HG03378 (cell line): Measurements from ENCODE around the gene CAPZB.

Experiments
- ATAC-seq: cut with Tn5 transposase; IDR thresholded peaks from one replicate; pipeline ENCODE4 v1.9.1; 2021; ENCODE audit warnings: mild to moderate bottlenecking, moderate library complexity; ENCODE audit not compliant: unreplicated experiment

The CAPZB gene

DNA sequence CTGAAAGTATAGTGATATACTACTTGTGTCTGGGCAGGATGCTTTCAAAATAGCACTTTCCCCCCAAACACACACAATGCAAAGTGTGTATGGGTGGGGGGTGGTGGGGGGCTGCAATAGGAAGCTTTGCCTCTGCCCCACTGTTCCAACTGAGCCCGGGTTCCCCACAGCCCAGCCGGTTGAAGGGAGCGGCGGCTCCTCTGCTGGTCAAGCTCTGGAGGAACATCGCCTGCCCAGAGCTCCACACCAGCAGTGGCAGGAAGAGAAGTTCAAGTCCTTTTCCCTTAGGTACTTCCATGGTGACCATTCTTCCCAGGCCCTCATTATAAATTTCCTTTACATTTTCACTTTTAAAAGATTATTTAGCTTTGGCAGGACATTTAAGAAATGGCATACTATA is 74.9 kb downstream of the CAPZB start:
- ATAC-seq = no peak

DNA sequence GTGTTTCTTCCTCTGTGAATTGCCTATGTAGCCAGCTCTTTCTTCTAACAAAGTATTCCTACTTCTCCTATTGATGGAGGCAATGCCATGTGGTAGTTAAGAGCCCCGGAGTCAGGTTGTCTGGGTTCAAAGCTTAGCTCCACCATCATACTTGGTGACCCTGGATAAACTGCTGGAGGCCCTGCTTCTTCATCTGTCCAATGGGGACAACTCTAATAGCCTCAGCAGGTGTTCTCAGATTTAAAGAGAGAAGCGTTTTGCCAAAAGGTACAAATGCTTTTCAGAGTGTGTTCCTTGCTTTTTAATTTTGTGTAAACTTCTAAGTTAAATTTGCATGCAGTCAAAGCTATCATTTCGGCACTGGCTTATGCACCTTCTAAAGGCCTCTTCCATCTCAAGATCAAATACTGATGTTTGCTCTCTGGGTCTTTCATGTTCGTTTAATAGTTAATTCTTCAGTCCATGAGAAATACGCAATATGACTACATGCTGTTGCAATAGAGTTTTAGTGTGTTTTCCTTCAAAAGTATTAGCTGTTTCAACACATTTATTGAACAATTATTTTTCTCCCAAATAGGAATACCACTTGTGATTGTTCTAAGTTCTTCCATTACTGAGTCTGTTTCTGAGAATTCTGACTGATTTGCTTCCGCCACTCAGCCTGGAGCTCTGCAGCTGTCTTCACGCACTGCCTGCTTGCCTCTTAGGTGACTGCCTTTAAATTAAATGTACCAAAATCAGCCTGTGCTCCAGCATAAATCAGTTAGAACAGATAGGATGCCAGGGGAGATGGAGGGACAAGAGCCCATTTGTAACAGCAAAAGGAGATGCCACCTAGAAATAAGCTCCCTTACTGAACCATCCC is 75.6 kb downstream of the CAPZB start:
- ATAC-seq = no peak

DNA sequence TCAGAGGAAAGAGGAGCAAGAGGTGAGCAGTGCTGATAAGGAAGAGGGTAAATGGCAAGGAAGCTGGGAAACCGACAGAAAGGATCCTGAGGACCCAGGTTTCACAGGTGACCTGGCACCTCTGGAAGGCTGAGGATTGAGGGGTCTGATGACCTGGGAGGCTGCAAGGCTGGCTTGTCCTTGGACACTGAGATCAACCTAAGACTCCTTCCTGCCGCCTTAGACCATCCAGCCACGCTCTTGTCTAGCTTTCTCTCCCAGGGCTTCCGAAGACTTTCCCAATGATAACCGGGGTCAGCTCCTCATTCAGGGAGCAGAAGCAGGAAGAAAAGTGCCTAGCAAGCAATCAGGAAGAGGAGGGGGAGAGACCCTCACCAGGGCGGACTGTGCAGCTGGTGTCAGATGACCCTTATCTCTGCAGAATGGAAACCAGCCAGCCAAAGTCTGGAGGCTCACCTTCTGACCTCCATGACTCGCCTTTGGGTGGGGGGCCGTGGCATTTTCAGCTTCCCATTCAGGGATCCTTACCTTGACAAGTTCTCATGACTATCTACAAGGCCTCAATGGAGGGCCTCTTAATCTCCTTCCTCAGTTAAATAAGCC is 77.7 kb downstream of the CAPZB start:
- ATAC-seq = no peak

DNA sequence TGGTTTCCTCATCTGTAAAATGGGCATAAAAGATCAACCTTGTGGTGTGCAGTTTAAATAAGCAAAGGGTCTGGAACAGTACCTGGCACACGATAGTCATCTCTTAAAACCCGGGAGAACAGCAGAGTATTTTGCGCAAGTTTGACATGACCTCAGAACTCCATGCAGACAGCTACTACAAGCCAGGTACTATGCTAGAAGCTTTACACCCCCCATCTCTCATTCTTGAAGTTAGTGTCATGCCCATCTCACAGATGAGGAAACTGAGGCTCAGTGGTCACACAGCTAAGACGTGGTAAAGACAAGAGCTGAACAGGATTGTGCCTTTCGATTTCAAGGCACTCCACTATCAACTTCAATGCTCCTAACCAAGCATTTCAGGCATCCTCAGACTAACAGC is 78.7 kb downstream of the CAPZB start:
- ATAC-seq = no peak

DNA sequence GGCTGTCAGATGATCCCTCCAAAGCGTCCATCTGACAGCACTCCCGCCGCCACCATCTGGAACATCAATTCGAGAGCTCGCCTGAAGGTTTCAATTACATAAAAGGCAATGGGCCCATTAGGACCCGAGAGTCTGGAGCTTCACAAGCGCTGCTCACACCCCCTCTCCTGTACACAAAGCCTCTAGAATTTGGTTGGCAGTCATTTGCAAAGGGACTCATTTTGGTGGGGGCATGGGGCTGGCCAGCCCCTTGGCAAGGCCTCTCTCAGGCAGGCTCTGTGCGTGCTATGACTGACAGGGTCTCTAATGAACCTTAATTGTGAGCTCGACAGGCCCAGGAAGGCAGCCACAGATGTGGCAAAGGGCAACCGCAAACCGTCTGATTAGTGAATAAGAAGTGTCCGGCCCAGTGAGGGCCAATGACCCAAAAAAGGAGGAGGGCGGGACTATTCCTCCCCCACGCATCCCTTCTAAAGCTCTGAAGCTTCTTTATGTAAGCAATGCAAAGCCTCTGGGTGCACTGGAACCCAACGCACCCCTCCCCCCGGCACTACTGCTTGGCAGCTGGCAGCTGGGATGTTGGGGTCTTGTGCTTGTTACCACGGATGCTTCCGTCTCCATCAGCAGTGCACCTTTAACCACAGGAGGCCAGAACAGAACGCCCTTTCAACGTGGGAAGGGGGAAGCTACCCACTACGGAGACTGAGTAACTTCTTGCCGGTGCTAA is 79.4 kb downstream of the CAPZB start:
- ATAC-seq = no peak

DNA sequence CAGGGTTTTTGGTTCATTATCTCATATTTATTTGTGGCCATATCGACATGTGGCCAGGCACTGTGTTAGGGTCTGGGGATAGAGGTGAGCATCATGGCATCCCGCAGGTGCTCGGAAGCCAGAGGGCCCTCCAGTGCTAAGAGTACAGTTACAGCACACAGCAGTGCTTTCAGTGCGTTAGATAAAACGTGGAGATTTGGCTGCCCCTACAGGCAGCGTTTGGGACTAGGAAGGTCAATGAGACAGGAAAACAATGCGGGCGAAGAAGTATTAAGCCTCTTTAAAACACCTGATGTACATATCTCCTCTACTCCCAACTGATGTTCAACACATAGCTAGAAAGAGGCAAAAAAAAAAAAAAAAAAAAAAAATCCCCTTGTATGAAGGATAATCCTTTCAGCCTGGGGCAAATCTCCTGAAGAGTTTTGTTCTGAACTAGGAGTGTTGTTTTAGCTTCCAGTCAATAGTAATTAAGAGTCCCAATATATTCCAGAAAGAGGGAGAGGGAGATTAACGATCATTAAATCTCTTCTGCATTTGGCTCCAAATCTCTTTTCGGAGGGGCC is 80.1 kb downstream of the CAPZB start:
- no peak for ATAC-seq

DNA sequence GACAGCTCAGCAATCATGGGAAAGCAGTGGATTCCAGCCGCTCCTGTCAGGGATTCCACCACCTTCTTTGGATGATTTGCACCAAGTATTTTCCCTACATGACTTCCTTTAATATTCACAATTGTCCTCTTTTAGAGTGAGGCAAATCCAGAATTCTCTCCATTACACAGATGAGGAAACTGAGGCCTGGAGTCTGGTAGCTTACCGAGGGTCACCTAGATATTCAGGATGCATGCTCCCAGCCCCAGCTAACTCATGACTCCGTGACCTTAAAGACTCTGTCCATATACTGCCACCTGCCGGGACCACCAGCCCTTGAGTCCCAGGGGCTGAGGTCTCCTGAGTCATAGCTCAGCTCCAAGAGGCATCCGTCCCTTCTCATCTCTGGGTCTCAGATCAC is 80.6 kb downstream of the CAPZB start:
- ATAC-seq = no peak

DNA sequence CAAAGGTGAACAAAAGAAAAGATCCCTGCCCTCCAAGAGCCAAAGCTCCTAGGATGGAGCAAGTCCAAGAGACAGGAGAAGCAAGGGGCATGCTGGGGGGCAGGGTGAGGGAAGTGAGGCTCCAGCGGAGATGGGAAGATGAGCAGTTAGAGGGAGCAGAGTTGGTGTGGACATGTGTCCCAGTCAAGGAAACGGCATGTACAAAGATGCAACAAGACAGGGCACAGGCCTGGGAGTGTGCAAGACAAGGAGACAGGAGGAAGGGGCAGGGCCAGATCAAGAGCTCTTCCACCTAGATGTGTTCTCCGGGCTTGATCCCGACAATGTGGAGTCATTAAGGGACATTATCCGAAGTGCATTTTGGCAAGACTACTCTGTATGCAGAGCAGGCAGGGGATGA is 82.1 kb downstream of the CAPZB start:
- no peak for ATAC-seq

DNA sequence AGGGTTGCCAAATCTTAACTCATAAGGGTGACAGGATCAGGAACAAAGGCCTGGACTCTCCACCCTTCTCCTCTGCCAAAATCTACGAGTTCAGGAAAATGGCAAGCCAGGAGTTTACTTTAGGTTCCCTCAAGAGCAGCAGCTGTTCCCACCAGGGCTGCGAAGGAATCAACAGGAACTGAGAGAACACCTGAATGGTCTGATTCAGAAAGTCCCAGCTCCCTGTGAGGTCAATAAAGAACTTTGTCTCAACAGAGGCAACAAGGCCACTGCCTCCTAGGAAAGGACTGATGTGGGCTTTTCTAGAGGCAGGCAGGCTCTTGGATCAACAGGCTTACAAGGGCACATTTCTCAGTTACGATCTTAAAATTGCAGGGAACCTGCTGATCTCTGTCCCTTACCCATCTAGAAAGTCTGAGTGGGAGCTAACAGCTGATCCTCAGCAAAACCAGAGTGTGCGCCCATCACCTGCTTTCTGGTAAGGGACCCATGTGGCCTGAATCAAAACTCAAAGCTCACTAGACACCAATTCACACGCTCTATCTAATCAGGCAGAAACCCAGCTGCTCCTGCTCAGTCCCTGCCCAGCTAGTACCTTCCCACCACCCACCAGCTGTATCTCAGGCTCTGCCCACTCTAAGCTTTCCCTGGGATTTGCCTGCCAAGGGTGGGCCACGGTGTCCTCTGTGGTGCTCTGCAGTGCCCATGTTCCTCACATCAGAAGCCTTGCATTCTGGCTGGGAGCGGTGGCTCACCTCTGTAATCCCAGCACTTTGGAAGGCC is 83.1 kb downstream of the CAPZB start:
- no peak for ATAC-seq

DNA sequence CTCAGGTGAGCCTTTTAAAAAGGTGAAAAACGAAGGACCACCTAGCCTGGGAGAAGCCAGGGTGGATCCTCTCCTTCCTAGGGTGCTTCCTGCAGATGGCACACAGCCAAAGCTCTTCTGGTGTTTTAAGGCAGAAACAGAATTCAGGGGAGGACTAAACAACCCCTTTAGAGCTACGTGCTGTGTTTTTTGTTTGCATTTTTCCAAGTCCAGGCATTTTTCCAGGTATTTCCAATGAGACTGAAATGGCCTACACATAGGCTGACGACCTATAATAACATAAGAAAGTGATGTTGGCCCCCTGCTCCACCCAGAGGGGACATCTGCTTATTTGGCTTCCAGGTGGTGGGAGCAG is 83.8 kb downstream of the CAPZB start:
- ATAC-seq = no peak

DNA sequence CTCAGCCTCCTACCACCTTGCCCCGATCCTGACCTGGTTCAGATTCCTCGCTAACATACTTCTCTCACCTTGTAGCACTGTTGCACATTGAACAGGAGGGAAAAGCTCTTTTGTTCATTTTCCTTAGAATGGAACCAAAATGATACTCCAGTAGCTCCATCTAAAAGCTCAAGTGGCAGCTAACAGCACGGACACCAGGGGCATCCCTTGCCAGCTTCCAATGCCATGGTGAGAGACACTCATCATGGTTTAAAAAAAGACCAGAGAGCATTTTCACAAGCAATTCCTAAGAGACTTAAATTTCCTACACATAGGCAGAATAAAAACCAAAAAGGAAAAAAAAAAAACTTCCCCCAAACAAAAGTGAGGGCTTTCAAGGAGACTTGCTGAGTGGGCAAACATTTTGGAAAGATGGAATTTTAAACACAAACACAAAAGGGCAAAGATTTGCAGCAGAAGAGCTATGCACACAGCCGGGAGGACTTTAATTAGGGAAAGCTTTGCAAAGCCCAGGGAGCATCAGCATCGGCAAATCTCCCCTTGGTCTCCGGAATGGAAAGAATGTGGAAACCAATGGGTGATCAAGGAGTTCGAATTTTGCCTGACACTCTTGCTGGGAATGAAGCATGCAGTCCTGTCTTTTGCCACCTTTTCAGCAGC is 84.3 kb downstream of the CAPZB start:
- no peak for ATAC-seq

DNA sequence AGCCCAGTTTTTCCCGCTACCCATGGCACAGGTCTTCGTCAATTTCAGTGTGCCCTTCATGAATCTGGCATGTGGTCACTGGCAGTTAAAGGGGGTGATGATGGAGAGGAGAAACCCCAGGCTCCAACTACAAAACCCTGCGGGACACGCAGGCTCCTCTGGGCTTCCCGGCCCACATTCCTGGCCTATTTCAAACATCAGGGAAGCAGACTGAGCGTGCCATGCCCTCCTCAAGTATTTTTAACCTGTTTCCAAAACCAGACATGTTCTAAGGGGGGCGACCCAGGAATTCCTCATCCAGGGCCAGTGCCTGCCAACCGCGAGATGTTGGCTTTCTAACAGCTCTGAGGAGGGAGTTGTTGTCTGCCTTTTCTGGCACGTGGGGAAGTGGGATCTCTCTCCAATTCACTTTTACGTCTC is 85.1 kb downstream of the CAPZB start:
- ATAC-seq = no peak

DNA sequence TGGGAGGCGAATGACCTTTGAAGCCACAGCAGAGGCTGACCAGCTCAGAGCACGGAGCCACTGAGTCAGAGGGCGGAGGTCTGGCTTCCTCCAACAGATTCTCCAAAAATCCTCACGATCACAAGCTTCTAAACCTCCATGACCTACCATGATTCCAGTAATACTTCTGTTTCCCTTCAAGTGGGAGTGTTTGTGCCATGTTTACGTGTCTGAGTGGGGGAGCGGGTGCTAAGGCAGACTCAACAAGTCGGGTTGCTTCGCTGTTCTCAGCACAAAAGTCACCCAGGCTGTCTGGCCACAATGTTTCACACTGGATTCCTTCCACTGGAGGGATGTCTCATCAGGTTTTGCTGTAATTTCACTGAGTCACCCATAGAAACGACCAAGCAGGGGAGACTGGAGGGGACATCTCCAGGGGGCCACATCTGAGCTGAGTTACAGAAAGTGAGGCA is 87.0 kb downstream of the CAPZB start:
- no peak for ATAC-seq

DNA sequence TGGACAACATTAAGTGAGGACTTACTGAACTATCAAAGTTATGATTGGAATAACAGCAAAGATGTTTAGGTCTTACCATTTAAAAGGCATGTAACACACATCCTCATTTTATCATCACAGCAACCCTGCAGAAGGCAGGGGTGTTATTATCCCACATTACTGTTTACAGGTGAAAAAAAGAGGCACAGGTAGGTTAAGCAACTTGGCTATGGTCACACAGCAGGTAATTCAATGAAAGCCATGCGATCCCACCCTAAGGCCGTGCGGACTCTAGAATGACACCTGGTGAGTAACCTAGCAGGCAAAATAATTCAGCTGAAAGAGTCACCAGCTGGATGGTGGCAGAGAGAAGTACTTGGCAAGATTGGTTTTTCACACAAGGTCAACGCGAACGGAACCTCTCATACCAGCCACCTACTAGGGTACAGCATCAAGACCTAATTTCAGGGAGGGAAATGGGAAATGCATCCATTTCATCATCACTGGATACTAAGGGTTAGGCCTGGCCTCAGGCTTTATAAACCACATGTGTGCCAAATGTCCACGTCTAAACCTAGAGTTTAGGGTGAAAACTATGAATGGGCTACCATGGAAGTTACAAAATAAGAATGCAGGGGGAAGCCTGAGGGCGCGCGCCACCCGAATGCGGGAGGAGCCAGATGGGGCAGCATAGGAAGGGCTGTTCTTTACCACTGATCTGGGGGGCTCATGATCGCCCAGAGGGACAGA is 88.0 kb downstream of the CAPZB start:
- ATAC-seq = no peak

DNA sequence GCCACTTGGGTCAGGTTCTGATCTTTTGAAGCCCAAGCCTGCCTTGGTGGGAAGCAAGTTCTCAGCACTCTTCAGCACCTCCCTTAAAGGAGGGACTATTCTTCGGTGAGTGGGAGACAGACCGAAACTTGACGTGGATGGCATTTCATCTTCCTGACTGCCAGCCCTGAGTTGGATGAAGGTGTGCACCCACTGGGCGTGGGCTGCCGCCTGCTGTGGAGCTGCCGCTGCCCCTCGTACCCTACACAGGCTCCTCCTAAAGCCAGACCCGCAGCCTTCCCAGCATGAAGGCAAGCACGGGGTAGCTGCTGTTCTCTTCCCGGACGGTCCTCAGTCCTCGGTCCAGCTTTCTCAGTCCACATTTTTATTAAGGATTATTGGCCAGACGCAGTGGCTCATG is 89.1 kb downstream of the CAPZB start:
- no peak for ATAC-seq

DNA sequence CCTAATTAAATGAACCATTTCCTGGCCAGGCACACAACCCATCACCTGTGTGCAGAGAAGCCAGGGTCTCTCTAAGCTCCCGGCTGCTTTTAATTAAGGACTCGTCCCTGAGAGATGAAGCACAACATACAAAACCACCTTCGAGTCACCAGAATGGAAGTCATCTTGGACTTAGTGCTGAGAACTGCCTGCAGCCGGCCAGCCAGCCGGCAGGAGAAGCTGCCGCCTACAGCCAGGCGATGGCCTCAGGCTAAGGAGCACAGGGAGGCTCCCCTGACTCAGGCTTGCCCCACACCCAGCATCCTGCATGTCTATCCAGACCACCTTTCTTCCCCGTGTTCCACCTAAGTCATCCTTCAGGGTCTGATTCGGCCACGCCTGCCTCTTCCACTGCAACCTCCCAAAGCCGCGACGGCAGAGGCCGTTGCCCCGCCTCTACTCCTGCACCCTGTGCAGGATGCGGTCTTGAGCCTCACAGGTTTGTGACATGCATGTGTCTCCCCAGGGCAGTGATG is 89.6 kb downstream of the CAPZB start:
- no peak for ATAC-seq

DNA sequence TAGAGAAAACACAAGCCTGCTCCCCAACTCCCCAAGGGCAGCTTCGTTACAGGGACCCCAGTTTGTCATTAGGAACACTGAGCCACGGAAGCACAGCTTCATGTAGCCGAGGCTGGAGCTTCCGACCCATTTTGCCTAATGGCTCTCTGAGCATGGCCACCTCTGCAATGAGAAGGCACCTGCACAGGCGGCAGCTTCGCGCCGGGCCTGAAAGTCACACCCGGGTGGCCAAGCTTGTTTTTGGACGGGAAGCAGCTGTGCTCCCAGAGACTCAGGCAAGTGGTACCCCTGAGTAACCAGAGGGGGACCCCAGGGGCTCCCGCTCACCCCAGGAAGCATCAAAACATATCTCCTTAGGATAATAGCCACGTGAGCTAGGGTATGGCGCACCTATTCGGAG is 92.3 kb downstream of the CAPZB start:
- no peak for ATAC-seq

DNA sequence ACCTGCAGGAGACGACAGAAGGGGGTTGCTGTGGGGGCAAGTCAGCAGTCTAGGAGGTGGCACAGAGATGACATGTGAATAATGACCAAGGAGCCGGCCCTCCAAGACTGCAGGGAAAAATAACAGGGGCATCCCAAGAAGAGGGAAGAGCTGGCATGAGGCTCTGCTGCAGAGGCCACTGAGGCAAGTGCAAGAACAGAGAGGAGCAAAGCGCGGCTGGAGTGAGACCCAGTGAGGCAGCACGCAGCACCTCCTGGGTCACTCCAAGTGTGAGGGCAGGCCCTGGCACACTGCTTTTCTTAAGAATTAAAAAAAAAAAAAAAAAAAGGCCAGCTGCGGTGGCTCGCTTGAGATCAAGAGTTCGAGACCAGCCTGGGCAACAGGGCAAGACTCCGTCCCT is 93.1 kb downstream of the CAPZB start:
- ATAC-seq = no peak

DNA sequence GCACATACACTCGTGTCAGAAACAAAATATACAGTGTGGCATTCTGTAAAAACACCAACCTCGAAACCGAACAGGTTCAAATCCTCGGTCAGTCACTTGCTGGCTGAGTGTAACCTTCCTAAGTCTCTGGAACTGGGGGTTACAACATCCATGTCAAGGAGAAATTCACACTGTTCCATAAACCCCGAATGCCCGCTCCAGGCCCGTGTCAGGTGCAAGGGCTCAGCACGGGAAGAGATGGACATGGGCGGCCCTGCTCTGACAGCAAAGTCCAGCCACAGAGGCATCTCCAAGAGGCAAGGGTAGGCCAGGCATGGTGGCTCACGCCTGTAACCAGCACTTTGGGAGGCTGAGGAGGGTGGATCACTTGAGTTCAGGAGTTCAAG is 93.8 kb downstream of the CAPZB start:
- ATAC-seq = no peak
